MG63 (cell line): ENCODE results near the gene TMEM87B. TPM values are rescaled to one million over a fixed set of nuclear protein-coding genes. Genes with fewer than 3 reads are reported as not detected.
"Not testable (repeated sequence)": the region's sequence is repeated elsewhere in the genome, so short reads cannot be mapped to it uniquely, and the experiment has no call there.

Experiments
- DNase-seq: peaks from one replicate; pipeline ENCODE4 v3.0.0-alpha.2; 2020
- H3K27me3 ChIP-seq: fragments of 250-450 bp; sonication (Bioruptor Pico); 2 replicates; pipeline ENCODE4 v1.5.1; 2020; ENCODE audit warnings: mild to moderate bottlenecking, moderate library complexity
- H3K36me3 ChIP-seq: fragments of 250-450 bp; sonication (Bioruptor Pico); 2 replicates; pipeline ENCODE4 v1.5.1; 2020; ENCODE audit warnings: mild to moderate bottlenecking, moderate library complexity
- H3K4me3 ChIP-seq: fragments of 250-450 bp; sonication (Bioruptor Pico); 2 replicates; pipeline ENCODE4 v1.5.1; 2020; ENCODE audit warnings: mild to moderate bottlenecking, moderate library complexity
- H3K9me3 ChIP-seq: fragments of 250-450 bp; sonication (Bioruptor Pico); 2 replicates; pipeline ENCODE4 v1.5.1; 2020; ENCODE audit warnings: mild to moderate bottlenecking, moderate library complexity
- total RNA-seq: library from RNA; depleted of rRNA; stranded (reverse); fragments of >200 nt; shearing (Covaris generic); gene quantifications from 2 replicates; pipeline ENCODE4 v1.2.3, GENCODE V29; 2014; ENCODE audit warnings: low replicate concordance

TMEM87B gene
- total RNA-seq, 1 experiment from 2014 or later, result 7.0 TPM

GRCh38 chr2:112085375-112085730, 30.3 kb downstream of the TMEM87B start:
- Histone ChIP-seq H3K27me3 (no peaks in the 10 kb centered on the region), H3K9me3 (no peaks in the 10 kb centered on the region), H3K36me3 (peaks cover 40% of the 10 kb centered on the region), H3K4me3 (no peak overlapping the region)
- no peak for DNase-seq

GRCh38 chr2:112085916-112086669, 31.0 kb downstream of the TMEM87B start:
- H3K27me3 ChIP-seq, result no peaks in the 10 kb centered on the region
- DNase-seq, result no peak

GRCh38 chr2:112087346-112088020, 32.4 kb downstream of the TMEM87B start:
- no peak overlapping the region for H3K4me3 ChIP-seq
- no peak for DNase-seq
- no peaks in the 10 kb centered on the region for H3K9me3 ChIP-seq
- peaks cover 25% of the 10 kb centered on the region for H3K36me3 ChIP-seq
- H3K27me3 ChIP-seq, result no peaks in the 10 kb centered on the region

More at GRCh38 chr2:112085916-112086669, 31.0 kb downstream of the TMEM87B start:
- Histone ChIP-seq H3K9me3 (no peaks in the 10 kb centered on the region), H3K36me3 (peaks cover 32% of the 10 kb centered on the region), H3K4me3 (no peak overlapping the region)

GRCh38 chr2:112089375-112089774, 34.3 kb downstream of the TMEM87B start:
- no peaks in the 10 kb centered on the region for H3K27me3 ChIP-seq
- DNase-seq, result no peak
- H3K36me3 ChIP-seq, result peaks cover 25% of the 10 kb centered on the region
- H3K9me3 ChIP-seq, result no peaks in the 10 kb centered on the region
- no peak overlapping the region for H3K4me3 ChIP-seq

GRCh38 chr2:112092286-112093041, 37.4 kb downstream of the TMEM87B start:
- DNase-seq, result no peak
- no peaks in the 10 kb centered on the region for H3K9me3 ChIP-seq
- no peaks in the 10 kb centered on the region for H3K27me3 ChIP-seq
- H3K4me3 ChIP-seq, result no peak overlapping the region
- H3K36me3 ChIP-seq, result peaks cover 37% of the 10 kb centered on the region

GRCh38 chr2:112093216-112093615, 38.1 kb downstream of the TMEM87B start:
- Histone ChIP-seq H3K4me3 (no peak overlapping the region), H3K27me3 (no peaks in the 10 kb centered on the region), H3K9me3 (no peaks in the 10 kb centered on the region), H3K36me3 (peaks cover 34% of the 10 kb centered on the region)
- no peak for DNase-seq

GRCh38 chr2:112095681-112096080, 40.6 kb downstream of the TMEM87B start:
- Histone ChIP-seq H3K9me3 (no peaks in the 10 kb centered on the region), H3K4me3 (no peak overlapping the region), H3K36me3 (peaks cover 31% of the 10 kb centered on the region), H3K27me3 (no peaks in the 10 kb centered on the region)
- DNase-seq, result no peak

GRCh38 chr2:112096098-112096497, 41.0 kb downstream of the TMEM87B start:
- H3K9me3 ChIP-seq, result no peaks in the 10 kb centered on the region
- H3K27me3 ChIP-seq, result no peaks in the 10 kb centered on the region
- no peak for DNase-seq
- H3K4me3 ChIP-seq, result no peak overlapping the region
- peaks cover 31% of the 10 kb centered on the region for H3K36me3 ChIP-seq

- DNase-seq, result no peak
- Histone ChIP-seq H3K4me3 (no peak overlapping the region), H3K9me3 (peaks cover 12% of the 10 kb centered on the region), H3K36me3 (peaks cover 56% of the 10 kb centered on the region), H3K27me3 (no peaks in the 10 kb centered on the region)
Measured at GRCh38 chr2:112108178-112108832, 53.2 kb downstream of the TMEM87B start.

GRCh38 chr2:112109278-112109677, 54.2 kb downstream of the TMEM87B start:
- Histone ChIP-seq H3K4me3 (no peak overlapping the region), H3K36me3 (peaks cover 51% of the 10 kb centered on the region), H3K27me3 (no peaks in the 10 kb centered on the region), H3K9me3 (peaks cover 12% of the 10 kb centered on the region)
- no peak for DNase-seq

- Histone ChIP-seq H3K27me3 (no peaks in the 10 kb centered on the region), H3K36me3 (peaks cover 50% of the 10 kb centered on the region), H3K9me3 (peaks cover 12% of the 10 kb centered on the region), H3K4me3 (no peak overlapping the region)
- DNase-seq, result no peak
Measured at GRCh38 chr2:112110966-112111365, 55.9 kb downstream of the TMEM87B start.

- not testable (repeated sequence) for H3K27me3 ChIP-seq, H3K4me3 ChIP-seq, DNase-seq
- H3K9me3 ChIP-seq, result peaks cover 12% of the 10 kb centered on the region
- peaks cover 38% of the 10 kb centered on the region for H3K36me3 ChIP-seq
Measured at GRCh38 chr2:112113354-112113753, 58.3 kb downstream of the TMEM87B start.

- no peaks in the 10 kb centered on the region for H3K27me3 ChIP-seq
- H3K4me3 ChIP-seq, result no peak overlapping the region
- no peaks in the 10 kb centered on the region for H3K9me3 ChIP-seq
- DNase-seq, result no peak
- H3K36me3 ChIP-seq, result no peaks in the 10 kb centered on the region
Measured at GRCh38 chr2:112118148-112118547, 63.1 kb downstream of the TMEM87B start.

- no peak for DNase-seq
- no peaks in the 10 kb centered on the region for H3K36me3 ChIP-seq
- H3K4me3 ChIP-seq, result no peak overlapping the region
- H3K27me3 ChIP-seq, result no peaks in the 10 kb centered on the region
- peaks cover 3% of the 10 kb centered on the region; the same call in 1 of the 2 replicates for H3K9me3 ChIP-seq
Measured at GRCh38 chr2:112121682-112122254, 66.7 kb downstream of the TMEM87B start.

- Histone ChIP-seq H3K4me3 (no peak overlapping the region), H3K27me3 (no peaks in the 10 kb centered on the region), H3K9me3 (peaks cover 7% of the 10 kb centered on the region), H3K36me3 (no peaks in the 10 kb centered on the region)
- no peak for DNase-seq
Measured at GRCh38 chr2:112129060-112129459, 74.0 kb downstream of the TMEM87B start.

- no peak for DNase-seq
- Histone ChIP-seq H3K27me3 (no peaks in the 10 kb centered on the region), H3K9me3 (peaks cover 4% of the 10 kb centered on the region), H3K4me3 (no peak overlapping the region), H3K36me3 (no peaks in the 10 kb centered on the region)
Measured at GRCh38 chr2:112133344-112133743, 78.3 kb downstream of the TMEM87B start.
